SK-N-MC (cell line): ENCODE data around the gene CNTNAP4.

Source experiments
- EZH2 ChIP-seq: fragments of 200-600 bp; sonication (generic); IDR thresholded peaks from one replicate; pipeline ENCODE4 v1.6.1; 2017; ENCODE audit warnings: antibody characterized with exemption
- FOXP2 ChIP-seq: optimal IDR thresholded peaks from 2 replicates; pipeline ENCODE3; 2011; ENCODE audit warnings: mild to moderate bottlenecking, moderate library complexity; ENCODE audit not compliant: insufficient read depth; ENCODE audit errors: extremely low read length, control extremely low read depth
- POLR2AphosphoS5 ChIP-seq: IDR thresholded peaks from 2 replicates; pipeline ENCODE4 v1.6.1; 2012; ENCODE audit warnings: mild to moderate bottlenecking, low read depth, low read length, borderline replicate concordance

DNA sequence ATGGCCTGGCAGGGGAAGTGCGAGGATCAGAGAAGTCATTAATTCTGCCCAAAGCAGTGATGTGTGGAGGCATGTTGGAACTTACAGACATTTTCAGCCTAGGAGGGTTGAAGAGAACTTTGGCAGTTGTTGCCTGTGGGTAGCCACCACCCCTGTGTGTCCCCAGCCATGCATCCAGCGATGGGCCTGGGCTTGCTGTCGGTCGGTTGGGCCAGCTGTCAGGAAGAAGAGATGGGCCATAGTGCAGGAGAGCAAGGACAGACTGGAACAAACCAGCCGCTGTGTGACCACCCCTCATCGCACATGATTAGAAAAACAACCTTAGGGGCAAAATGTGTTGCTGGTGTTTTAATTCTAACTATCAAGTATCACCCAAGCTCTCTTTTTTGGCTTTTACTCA is 173.7 kb downstream of the CNTNAP4 start:
- TF ChIP-seq POLR2AphosphoS5, result no peak
- TF ChIP-seq EZH2, result no peak
- TF ChIP-seq FOXP2, result no peak
